Measurements from ENCODE around the gene ROR2. TPM values are rescaled to one million over a fixed set of nuclear protein-coding genes. Genes with fewer than 3 reads are reported as not detected.

Gene ROR2
- total RNA-seq, 1 experiment from 2014 or later: 2.7 TPM

DNA sequence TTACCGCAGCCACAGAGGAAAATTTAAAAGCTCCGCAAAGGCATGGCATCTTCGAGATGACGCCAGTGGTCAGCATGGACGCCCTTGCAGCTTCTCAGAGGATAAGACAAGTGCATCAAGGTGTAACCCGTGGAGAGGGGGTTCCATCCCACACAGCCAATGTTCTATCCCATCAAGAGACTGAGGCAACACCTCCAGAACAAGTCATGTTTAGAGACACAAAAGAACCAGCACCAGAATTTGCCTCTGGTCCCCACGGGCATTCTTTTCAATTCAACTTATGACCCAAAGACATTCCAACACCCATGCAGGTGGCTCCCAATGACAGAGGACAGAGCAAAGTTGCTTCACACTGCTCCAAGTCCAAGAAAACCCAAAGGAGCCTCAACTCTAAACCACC, 20.7 kb downstream of the ROR2 start:
- peaks cover 17 to 42% (median 28%) of the 10 kb centered on the region in 3 experiments for H3K36me3 Mint-ChIP-seq (ENCODE audit: insufficient read depth in 1 of 3, low read depth in 3 of 3)
- Histone ChIP-seq H3K23me2 (ENCODE audit: insufficient read length, low read depth, low read length, poor library complexity, severe bottlenecking) (no peaks in the 10 kb centered on the region), H3K4me2 (ENCODE audit: insufficient read depth, insufficient read length, low read length) (no peak overlapping the region), H2BK12ac (ENCODE audit: insufficient read length, low read depth, low read length) (no peak overlapping the region), H3K27me3 (ENCODE audit: insufficient read depth, low read length) (no peaks in the 10 kb centered on the region; the same call in 1 of the 2 replicates), H4K20me1 (ENCODE audit: control insufficient read depth, insufficient read depth, insufficient read length) (no peaks in the 10 kb centered on the region), H2BK120ac (ENCODE audit: low read depth, low read length, poor library complexity, severe bottlenecking) (no peak overlapping the region), H3K56ac (ENCODE audit: insufficient read length, low read depth, low read length) (no peak overlapping the region), H3K9ac (ENCODE audit: extremely low read depth, insufficient read length, low read length) (no peak overlapping the region), H4K5ac (ENCODE audit: insufficient read length, low read depth, low read length) (no peak overlapping the region), H2BK15ac (ENCODE audit: low read depth, low read length) (no peak overlapping the region), H3K79me2 (ENCODE audit: insufficient read depth, low read length) (no peaks in the 10 kb centered on the region), H3K27ac (ENCODE audit: insufficient read length, low read depth, low read length) (no peak overlapping the region), H2BK5ac (ENCODE audit: insufficient read length, low read length) (no peak overlapping the region), H3T11ph (ENCODE audit: low read length) (no peak overlapping the region), H3K23ac (ENCODE audit: insufficient read length, low read depth, low read length) (no peak overlapping the region), H4K8ac (replicated peaks; ENCODE audit: insufficient read length, low read depth, low read length) (no peak overlapping the region), H2AFZ (ENCODE audit: low read length) (no peak overlapping the region), H2AK5ac (ENCODE audit: insufficient read length, low read length) (no peak overlapping the region), H3K4me1 (ENCODE audit: insufficient read depth, low read length) (no peaks in the 10 kb centered on the region), H3K4ac (ENCODE audit: low read depth, low read length) (no peak overlapping the region), H3K14ac (ENCODE audit: insufficient read depth, low read length) (no peak overlapping the region), H3K9me3 (ENCODE audit: control insufficient read depth, low read depth, low read length) (peaks cover 7% of the 10 kb centered on the region), H3K79me1 (ENCODE audit: insufficient read depth, low read depth, low read length, poor library complexity, severe bottlenecking) (no peaks in the 10 kb centered on the region), H3K18ac (ENCODE audit: insufficient read length, low read depth, low read length) (no peak overlapping the region), H4K91ac (ENCODE audit: insufficient read length, low read depth, low read length) (no peak overlapping the region), H2BK20ac (ENCODE audit: low read depth, low read length, poor library complexity, severe bottlenecking) (no peak overlapping the region)
- DNase-seq: no peak
- peaks cover 6 to 7% of the 10 kb centered on the region in 2 experiments for H3K4me1 Mint-ChIP-seq
- WGBS (ENCODE audit: extremely low coverage, insufficient read length, low lambda C conversion rate): no CpG with 5 or more reads among the region's 7 CpGs
- no peak overlapping the region for H3K27ac Mint-ChIP-seq
- H3K9me3 Mint-ChIP-seq: peaks cover 38 to 45% of the 10 kb centered on the region in 2 experiments
- no peak overlapping the region for H3K4me3 Mint-ChIP-seq
- TF ChIP-seq, protein P1, sequence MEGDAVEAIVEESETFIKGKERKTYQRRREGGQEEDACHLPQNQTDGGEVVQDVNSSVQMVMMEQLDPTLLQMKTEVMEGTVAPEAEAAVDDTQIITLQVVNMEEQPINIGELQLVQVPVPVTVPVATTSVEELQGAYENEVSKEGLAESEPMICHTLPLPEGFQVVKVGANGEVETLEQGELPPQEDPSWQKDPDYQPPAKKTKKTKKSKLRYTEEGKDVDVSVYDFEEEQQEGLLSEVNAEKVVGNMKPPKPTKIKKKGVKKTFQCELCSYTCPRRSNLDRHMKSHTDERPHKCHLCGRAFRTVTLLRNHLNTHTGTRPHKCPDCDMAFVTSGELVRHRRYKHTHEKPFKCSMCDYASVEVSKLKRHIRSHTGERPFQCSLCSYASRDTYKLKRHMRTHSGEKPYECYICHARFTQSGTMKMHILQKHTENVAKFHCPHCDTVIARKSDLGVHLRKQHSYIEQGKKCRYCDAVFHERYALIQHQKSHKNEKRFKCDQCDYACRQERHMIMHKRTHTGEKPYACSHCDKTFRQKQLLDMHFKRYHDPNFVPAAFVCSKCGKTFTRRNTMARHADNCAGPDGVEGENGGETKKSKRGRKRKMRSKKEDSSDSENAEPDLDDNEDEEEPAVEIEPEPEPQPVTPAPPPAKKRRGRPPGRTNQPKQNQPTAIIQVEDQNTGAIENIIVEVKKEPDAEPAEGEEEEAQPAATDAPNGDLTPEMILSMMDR (conservative IDR thresholded peaks at IDR 0.05): no peak
- H3K27me3 Mint-ChIP-seq (ENCODE audit: low read depth): peaks cover 63% of the 10 kb centered on the region
